ENCODE data around the gene PIH1D2.
A peak's percentile ranks its signal among the peaks of the same experiment; 100 is the strongest.
"Not testable (repeated sequence)": the region's sequence is repeated elsewhere in the genome, so short reads cannot be mapped to it uniquely, and the experiment has no call there.

PIH1D2 gene

DNA sequence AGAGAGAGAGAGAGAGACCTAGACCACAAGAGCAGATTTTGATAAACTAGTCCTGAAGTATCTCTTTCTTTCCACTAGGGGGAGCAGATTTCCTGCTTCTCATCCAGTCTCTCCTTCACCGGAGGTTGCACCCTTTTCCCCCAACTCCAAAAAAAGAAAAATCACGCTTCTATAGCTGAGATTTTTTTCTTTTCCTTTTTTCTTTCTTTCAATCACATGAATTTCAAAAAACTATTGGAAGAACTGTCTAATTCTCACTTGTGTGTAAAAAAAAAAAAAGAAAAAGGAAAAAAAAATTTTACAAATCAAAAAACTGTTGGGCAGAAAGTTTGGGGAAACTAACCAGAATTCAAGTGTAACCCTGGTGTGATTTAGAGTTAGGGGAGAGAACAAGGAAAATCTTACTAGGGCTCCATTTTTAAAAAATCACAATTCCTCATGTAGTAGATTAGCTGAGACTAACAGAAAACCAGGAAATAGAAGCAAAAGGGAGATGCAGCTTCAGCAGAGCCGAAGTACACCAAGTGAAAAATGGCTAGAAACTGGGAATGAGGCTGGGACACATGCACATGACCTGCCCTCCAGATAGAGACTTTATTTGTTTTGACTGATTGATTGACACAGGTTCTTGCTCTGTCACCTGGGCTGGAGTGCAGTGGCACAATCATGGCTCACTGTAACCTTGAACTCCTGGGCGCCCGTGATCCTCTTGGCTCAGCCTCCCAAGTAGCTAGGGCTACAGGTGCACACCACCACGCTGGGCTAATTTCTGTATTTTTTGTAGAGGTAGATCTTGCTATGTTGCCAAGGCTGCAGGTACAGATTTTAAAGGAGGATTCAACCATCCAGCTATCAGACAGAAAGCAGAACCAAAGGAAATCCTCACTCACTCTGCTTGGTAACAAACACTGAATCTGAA, 40.0 kb upstream of the PIH1D2 start:
- Histone ChIP-seq H3K4me3 (no peak overlapping the region), H3K27ac (no peak overlapping the region)
- no peak for DNase-seq (ENCODE audit: low spot score)
- TF ChIP-seq, protein P1, sequence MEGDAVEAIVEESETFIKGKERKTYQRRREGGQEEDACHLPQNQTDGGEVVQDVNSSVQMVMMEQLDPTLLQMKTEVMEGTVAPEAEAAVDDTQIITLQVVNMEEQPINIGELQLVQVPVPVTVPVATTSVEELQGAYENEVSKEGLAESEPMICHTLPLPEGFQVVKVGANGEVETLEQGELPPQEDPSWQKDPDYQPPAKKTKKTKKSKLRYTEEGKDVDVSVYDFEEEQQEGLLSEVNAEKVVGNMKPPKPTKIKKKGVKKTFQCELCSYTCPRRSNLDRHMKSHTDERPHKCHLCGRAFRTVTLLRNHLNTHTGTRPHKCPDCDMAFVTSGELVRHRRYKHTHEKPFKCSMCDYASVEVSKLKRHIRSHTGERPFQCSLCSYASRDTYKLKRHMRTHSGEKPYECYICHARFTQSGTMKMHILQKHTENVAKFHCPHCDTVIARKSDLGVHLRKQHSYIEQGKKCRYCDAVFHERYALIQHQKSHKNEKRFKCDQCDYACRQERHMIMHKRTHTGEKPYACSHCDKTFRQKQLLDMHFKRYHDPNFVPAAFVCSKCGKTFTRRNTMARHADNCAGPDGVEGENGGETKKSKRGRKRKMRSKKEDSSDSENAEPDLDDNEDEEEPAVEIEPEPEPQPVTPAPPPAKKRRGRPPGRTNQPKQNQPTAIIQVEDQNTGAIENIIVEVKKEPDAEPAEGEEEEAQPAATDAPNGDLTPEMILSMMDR (IDR thresholded peaks at IDR 0.05), result peak; percentile 56

DNA sequence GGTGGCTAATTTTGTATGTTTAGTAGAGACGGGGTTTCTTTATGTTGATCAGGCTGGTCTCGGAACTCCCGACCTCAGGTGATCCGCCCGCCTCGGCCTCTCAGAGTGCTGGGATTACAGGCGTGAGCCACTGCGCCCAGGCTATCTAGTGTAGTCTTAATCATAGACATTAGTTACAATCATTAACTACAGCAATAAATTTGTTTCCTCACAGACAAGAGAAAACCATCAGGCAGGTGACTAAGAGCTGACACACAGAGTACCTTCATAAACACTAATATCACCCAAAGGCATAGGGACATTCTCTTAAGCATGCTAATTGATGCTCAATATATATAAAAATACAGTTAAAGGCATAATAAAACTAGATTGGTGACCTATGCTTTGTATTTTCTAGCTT, 32.3 kb upstream of the PIH1D2 start:
- H3K27ac ChIP-seq, result no peak overlapping the region
- DNase-seq (ENCODE audit: low spot score), result no peak
- TF ChIP-seq, protein P1 (IDR thresholded peaks at IDR 0.05), result no peak
- H3K4me3 ChIP-seq, result no peak overlapping the region

DNA sequence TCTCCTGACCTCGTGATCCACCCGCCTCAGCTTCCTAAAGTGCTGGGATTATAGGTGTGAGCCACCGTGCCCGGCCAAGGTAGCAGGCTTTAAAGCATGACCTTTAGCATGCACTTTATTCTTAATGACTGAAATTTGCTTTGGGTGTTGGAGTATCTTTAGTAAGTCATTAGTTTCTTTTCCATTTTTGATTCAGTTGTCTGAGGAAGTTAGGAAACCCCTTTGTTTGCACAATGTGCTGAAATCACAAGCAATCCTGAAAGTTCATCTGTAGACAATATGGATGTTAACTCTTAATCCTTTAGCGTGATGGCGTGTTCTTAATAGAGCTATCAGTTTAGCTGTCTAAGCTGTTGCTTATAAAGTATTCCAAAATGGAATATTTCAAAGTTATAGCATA, 29.6 kb upstream of the PIH1D2 start:
- TF ChIP-seq, protein P1 (IDR thresholded peaks at IDR 0.05), result no peak
- Histone ChIP-seq H3K4me3 (no peak overlapping the region), H3K27ac (no peak overlapping the region)
- DNase-seq (ENCODE audit: low spot score), result no peak

DNA sequence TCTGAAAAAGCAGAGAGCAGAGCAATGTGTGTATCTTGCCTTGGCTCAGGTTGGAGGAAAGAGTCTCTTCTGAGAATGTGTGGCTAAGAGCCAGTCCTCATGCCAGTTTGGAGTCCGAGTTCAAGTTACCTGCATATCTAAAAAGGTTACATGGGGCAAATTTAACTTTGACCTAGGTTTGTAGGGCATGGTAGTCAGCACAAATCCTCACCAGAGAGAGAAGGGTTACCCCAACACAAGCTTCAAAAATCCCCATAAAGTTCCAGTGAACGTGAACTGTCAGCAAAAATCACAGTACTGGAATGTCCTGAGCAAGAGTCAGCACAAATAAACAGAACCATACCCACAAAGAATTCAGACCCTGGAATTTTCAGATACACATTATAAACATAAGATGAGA, 26.6 kb upstream of the PIH1D2 start:
- H3K27ac ChIP-seq, result peak overlapping the region in 1 of 2 donors; percentile 23
- no peak overlapping the region for H3K4me3 ChIP-seq
- no peak for DNase-seq (ENCODE audit: low spot score)
- TF ChIP-seq, protein P1 (IDR thresholded peaks at IDR 0.05), result no peak

DNA sequence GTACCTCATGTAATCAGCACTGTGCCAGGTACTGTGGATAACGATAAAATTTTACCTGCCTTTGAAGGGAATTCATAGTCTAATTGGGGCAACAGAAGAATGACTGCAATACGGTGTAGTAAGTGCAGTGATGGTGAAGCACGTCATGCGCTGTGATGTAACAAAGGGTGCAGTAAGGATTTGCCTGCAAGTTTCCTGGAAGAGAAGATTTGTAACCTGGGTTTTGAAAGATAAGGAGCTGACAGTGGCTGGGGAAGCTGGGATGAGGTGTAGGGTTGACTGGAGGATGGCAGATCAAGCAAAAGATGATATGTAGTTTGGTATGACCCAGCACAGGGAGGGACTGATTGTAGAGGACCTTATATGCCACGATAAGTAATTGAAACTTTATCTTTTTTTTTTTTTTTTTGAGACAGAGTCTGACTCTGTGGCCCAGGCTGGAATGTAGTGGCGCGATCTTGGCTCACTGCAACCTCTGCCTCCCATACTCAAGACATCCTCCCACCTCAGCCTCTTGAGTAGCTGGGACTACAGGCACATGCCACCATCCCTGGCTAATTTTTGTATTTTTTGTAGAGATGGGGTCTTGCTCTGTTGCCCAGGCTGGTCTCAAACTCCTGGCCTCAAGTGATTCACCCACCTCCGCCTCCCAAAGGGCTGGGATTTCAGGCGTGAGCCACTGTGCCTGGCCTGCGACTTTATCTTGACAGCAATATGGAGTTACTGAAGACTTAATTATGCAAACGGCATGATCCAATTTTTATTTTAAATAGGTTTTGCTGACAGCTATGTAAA, 24.1 kb upstream of the PIH1D2 start:
- no peak for DNase-seq (ENCODE audit: low spot score)
- TF ChIP-seq, protein P1 (IDR thresholded peaks at IDR 0.05), result no peak
- Histone ChIP-seq H3K27ac (no peak overlapping the region), H3K4me3 (no peak overlapping the region)

DNA sequence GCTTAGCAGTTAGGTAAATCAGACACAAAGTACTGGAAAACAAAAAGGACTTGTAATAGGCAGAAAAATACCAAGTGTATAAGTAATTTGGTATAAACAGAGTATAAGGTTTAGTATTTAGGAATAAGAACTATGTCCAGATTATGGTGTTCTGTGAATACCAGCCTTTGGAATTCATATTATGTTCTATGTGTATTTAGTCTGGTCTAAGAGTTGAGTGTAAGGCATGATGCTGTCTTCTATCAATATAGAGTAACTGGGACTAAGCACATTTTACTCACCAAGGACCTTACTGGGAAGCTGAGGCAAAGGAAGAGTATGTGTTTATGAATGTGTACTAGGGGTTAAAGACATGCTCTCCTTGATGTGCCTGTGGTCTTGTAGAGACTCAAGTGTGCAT, 22.4 kb upstream of the PIH1D2 start:
- Histone ChIP-seq H3K27ac (no peak overlapping the region), H3K4me3 (no peak overlapping the region)
- no peak for DNase-seq (ENCODE audit: low spot score)
- TF ChIP-seq, protein P1 (IDR thresholded peaks at IDR 0.05), result no peak

DNA sequence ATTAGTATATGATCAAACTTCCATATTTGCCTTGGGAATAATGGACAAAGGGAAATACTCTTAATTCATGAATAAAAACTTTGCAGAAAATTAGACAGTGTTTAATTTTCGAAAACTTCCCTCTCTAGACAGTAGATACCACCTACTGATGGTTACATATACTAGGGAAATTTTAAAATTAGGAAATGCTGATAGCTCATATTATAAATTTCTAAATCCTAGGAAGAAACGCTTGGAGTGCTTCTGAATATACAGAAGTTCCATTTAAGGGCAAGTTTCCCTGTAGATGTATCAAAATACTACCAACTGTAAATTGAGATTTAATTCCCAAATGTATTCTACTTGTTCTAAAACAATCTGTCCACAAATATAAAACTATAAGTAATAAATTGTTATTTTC, 21.5 kb upstream of the PIH1D2 start:
- not testable (repeated sequence) for H3K4me3 ChIP-seq; DNase-seq (ENCODE audit: low spot score); H3K27ac ChIP-seq
